Neural progenitor cell (in vitro differentiated cells): ENCODE data around the gene CTDNEP1. TPM values are rescaled to one million over a fixed set of nuclear protein-coding genes. Genes with fewer than 3 reads are reported as not detected.

Experiments used
- DNase-seq: peaks from one replicate; pipeline ENCODE4 v3.0.0-alpha.2; 2016; ENCODE audit warnings: low spot score
- H2AFZ ChIP-seq: fragments of 200-600 bp; sonication (generic); replicated peaks from 2 replicates; pipeline ENCODE4 v1.6.1; 2016; ENCODE audit warnings: antibody characterized with exemption
- H3F3A ChIP-seq: fragments of 200-600 bp; sonication (generic); 2 replicates; pipeline ENCODE4 v1.6.1; 2016; ENCODE audit warnings: antibody characterized with exemption, low read depth
- H3K27ac ChIP-seq: fragments of 200-600 bp; sonication (generic); 2 replicates; pipeline ENCODE4 v1.5.1; 2016; ENCODE audit warnings: mild to moderate bottlenecking
- H3K27me3 ChIP-seq: fragments of 200-600 bp; sonication (generic); 2 replicates; pipeline ENCODE4 v1.6.1; 2016; ENCODE audit warnings: mild to moderate bottlenecking, moderate library complexity
- H3K36me3 ChIP-seq: fragments of 200-600 bp; sonication (generic); 2 replicates; pipeline ENCODE4 v1.5.1; 2016
- H3K4me1 ChIP-seq: fragments of 200-600 bp; sonication (generic); 2 replicates; pipeline ENCODE4 v1.6.1; 2016; ENCODE audit warnings: mixed run types
- H3K4me2 ChIP-seq: fragments of 200-600 bp; sonication (generic); 2 replicates; pipeline ENCODE4 v1.6.1; 2016
- H3K4me3 ChIP-seq: fragments of 200-600 bp; sonication (generic); 2 replicates; pipeline ENCODE4 v1.5.1; 2016
- H3K79me2 ChIP-seq: fragments of 200-600 bp; sonication (generic); 2 replicates; pipeline ENCODE4 v1.6.1; 2016; ENCODE audit warnings: low read depth
- H3K9ac ChIP-seq: fragments of 200-600 bp; sonication (generic); 2 replicates; pipeline ENCODE4 v1.6.1; 2016
- H3K9me3 ChIP-seq: fragments of 200-600 bp; sonication (generic); 2 replicates; pipeline ENCODE4 v1.5.1; 2016; ENCODE audit warnings: low read depth
- H4K20me1 ChIP-seq: fragments of 200-600 bp; sonication (generic); 2 replicates; pipeline ENCODE4 v1.6.1; 2016; ENCODE audit warnings: low read depth
- H3K27ac Mint-ChIP-seq: 3 replicates; pipeline ENCODE4 v1.8.0; 2021; ENCODE audit warnings: mixed read lengths
- H3K27me3 Mint-ChIP-seq: 2 replicates; pipeline ENCODE4 v1.8.0; 2022; ENCODE audit warnings: low read depth, mild to moderate bottlenecking, inconsistent platforms, moderate library complexity, mixed read lengths; ENCODE audit not compliant: insufficient read depth
- H3K36me3 Mint-ChIP-seq: 3 replicates; pipeline ENCODE4 v1.8.0; 2021; ENCODE audit warnings: mixed read lengths
- H3K4me1 Mint-ChIP-seq: 3 replicates; pipeline ENCODE4 v1.8.0; 2021; ENCODE audit warnings: mixed read lengths
- H3K4me3 Mint-ChIP-seq: 3 replicates; pipeline ENCODE4 v1.8.0; 2021; ENCODE audit warnings: mild to moderate bottlenecking, moderate library complexity, mixed read lengths
- H3K9me3 Mint-ChIP-seq: 3 replicates; pipeline ENCODE4 v1.8.0; 2020; ENCODE audit warnings: mixed read lengths
- EZH2 ChIP-seq: fragments of 200-600 bp; sonication (generic); IDR thresholded peaks from 2 replicates; pipeline ENCODE4 v1.6.1; 2017; ENCODE audit warnings: antibody characterized with exemption, mild to moderate bottlenecking, moderate library complexity
- EZH2phosphoT487 ChIP-seq: fragments of 200-600 bp; sonication (generic); IDR thresholded peaks from 2 replicates; pipeline ENCODE4 v1.6.1; 2017; ENCODE audit warnings: antibody characterized with exemption
- total RNA-seq: library from RNA; depleted of rRNA; stranded (reverse); fragments of >200 nt; gene quantifications from 2 replicates; pipeline ENCODE4 v1.2.3, GENCODE V29; 2015; ENCODE audit warnings: low replicate concordance
- TF ChIP-seq, protein P1 (sequence below): fragments of 200-600 bp; sonication (generic); IDR thresholded peaks from 2 replicates; pipeline ENCODE4 v1.5.1; 2017; ENCODE audit warnings: antibody characterized with exemption, mild to moderate bottlenecking

CTDNEP1 gene
- total RNA-seq, 1 donor from 2014 or later = 46.5 TPM

DNA sequence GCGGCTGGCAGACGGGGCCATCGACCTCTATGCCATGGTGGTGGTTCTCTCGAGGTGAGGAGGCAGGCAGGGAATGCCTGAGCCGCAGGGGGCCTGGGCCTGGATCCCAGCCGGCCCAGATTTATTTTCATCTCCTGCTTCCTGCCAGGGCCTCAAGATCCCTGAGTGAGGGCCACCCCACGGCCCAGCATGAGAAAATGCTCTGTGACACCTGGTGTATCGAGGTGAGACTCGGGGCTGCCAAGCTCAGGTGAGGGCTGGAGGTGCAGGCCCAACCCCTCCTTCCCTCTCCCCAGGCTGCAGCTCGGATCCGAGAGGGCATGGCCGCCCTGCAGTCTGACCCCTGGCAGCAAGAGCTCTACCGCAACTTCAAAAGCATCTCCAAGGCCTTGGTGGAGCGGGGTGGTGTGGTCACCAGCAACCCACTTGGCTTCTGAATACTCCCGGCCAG is 26.8 kb downstream of the CTDNEP1 start:
- Histone ChIP-seq H3K4me2 (no peak overlapping the region), H2AFZ (no peak overlapping the region), H3F3A (peaks cover 34% of the 10 kb centered on the region), H3K36me3 (no peaks in the 10 kb centered on the region), H3K4me3 (no peak overlapping the region), H3K27me3 (no peaks in the 10 kb centered on the region), H3K9me3 (no peaks in the 10 kb centered on the region), H3K9ac (no peak overlapping the region), H3K79me2 (peaks cover 1% of the 10 kb centered on the region), H3K27ac (no peak overlapping the region), H4K20me1 (peaks cover 63% of the 10 kb centered on the region), H3K4me1 (peaks cover 6% of the 10 kb centered on the region)
- peaks cover 17% of the 10 kb centered on the region for H3K4me1 Mint-ChIP-seq
- H3K4me3 Mint-ChIP-seq = no peak overlapping the region
- H3K27me3 Mint-ChIP-seq = peaks cover 9% of the 10 kb centered on the region
- no peak for DNase-seq
- H3K36me3 Mint-ChIP-seq = peaks cover 35% of the 10 kb centered on the region
- H3K9me3 Mint-ChIP-seq = no peaks in the 10 kb centered on the region
- TF ChIP-seq EZH2 (no peak), EZH2phosphoT487 (no peak)
- TF ChIP-seq, protein P1, sequence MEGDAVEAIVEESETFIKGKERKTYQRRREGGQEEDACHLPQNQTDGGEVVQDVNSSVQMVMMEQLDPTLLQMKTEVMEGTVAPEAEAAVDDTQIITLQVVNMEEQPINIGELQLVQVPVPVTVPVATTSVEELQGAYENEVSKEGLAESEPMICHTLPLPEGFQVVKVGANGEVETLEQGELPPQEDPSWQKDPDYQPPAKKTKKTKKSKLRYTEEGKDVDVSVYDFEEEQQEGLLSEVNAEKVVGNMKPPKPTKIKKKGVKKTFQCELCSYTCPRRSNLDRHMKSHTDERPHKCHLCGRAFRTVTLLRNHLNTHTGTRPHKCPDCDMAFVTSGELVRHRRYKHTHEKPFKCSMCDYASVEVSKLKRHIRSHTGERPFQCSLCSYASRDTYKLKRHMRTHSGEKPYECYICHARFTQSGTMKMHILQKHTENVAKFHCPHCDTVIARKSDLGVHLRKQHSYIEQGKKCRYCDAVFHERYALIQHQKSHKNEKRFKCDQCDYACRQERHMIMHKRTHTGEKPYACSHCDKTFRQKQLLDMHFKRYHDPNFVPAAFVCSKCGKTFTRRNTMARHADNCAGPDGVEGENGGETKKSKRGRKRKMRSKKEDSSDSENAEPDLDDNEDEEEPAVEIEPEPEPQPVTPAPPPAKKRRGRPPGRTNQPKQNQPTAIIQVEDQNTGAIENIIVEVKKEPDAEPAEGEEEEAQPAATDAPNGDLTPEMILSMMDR = no peak
- H3K27ac Mint-ChIP-seq = no peak overlapping the region

DNA sequence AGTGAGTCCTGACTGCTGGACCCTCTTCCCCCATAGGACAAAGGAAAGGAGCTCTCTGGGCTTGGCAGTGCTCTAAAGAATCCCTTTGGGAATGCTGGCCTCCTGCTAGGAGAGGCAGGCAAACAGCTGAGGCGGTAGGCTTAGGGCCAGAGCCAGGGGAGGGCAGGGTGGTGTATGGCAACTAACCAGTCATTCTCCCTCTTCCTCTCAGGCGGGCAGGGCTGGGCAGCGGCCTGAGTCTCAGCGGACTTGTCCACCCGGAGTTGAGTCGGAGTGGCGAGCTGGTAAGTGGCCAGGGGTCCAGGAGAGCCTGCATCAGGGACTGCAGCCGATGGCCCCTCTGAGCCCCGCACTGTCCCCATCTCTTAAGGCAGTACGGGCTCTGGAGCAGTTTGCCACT is 27.4 kb downstream of the CTDNEP1 start:
- Histone ChIP-seq H3K27me3 (no peaks in the 10 kb centered on the region), H3K4me3 (no peak overlapping the region), H3K9me3 (no peaks in the 10 kb centered on the region), H3K27ac (peak overlapping the region; percentile 20), H3K36me3 (no peaks in the 10 kb centered on the region), H2AFZ (no peak overlapping the region), H3K9ac (no peak overlapping the region), H4K20me1 (peaks cover 60% of the 10 kb centered on the region), H3K4me1 (peaks cover 10% of the 10 kb centered on the region), H3K4me2 (no peak overlapping the region), H3F3A (peaks cover 39% of the 10 kb centered on the region), H3K79me2 (no peaks in the 10 kb centered on the region)
- TF ChIP-seq EZH2 (no peak), EZH2phosphoT487 (no peak)
- TF ChIP-seq, protein P1 = no peak
- Mint-ChIP-seq H3K36me3 (peaks cover 30% of the 10 kb centered on the region), H3K4me3 (peak overlapping the region; percentile 36), H3K4me1 (peaks cover 23% of the 10 kb centered on the region), H3K27me3 (peaks cover 12% of the 10 kb centered on the region), H3K27ac (no peak overlapping the region), H3K9me3 (no peaks in the 10 kb centered on the region)
- DNase-seq = no peak

DNA sequence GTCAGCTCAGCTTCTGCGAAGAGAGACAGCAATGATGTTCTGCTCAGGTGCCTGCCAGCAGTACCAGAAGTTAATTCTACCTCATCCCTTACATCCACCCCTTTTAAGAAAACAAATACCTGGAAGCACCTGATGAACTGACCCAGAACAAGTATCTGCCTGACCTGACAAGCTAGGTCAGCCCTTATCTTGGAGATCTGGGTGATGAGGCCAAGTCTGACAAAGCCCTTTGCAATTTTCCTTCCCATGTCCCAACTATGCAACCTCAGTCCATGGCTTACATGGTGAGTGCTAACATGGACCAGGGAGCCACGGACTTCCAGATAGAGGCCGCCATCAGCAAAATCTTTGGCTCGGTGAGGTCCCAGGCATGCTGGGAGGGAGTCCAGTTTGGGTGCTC is 28.2 kb downstream of the CTDNEP1 start:
- peaks cover 18% of the 10 kb centered on the region for H3K4me1 ChIP-seq
- no peak overlapping the region for H3K4me2 ChIP-seq
- Mint-ChIP-seq H3K4me1 (peaks cover 30% of the 10 kb centered on the region), H3K36me3 (peaks cover 25% of the 10 kb centered on the region), H3K9me3 (no peaks in the 10 kb centered on the region), H3K27me3 (peaks cover 14% of the 10 kb centered on the region), H3K4me3 (peak overlapping the region; percentile 36), H3K27ac (peak overlapping the region; percentile 72)
- no peak overlapping the region for H2AFZ ChIP-seq
- peaks cover 46% of the 10 kb centered on the region for H3F3A ChIP-seq
- no peaks in the 10 kb centered on the region for H3K27me3 ChIP-seq
- TF ChIP-seq, protein P1 = no peak
- TF ChIP-seq EZH2phosphoT487 = no peak
- TF ChIP-seq EZH2 = no peak
- H3K9me3 ChIP-seq = no peaks in the 10 kb centered on the region
- no peaks in the 10 kb centered on the region for H3K36me3 ChIP-seq
- H3K27ac ChIP-seq = no peak overlapping the region
- no peaks in the 10 kb centered on the region for H3K79me2 ChIP-seq
- no peak overlapping the region for H3K4me3 ChIP-seq
- no peak for DNase-seq
- H4K20me1 ChIP-seq = peaks cover 56% of the 10 kb centered on the region
- H3K9ac ChIP-seq = no peak overlapping the region
